Endothelial cell of umbilical vein (primary cell): ENCODE data around the gene ITGAE. TPM values are rescaled to one million over a fixed set of nuclear protein-coding genes. Genes with fewer than 3 reads are reported as not detected.

Experiments
- BruUV-seq: library from RNA; stranded (reverse); fragments of 400-500 nt; replicated peaks from 2 replicates; lab custom pipeline; 2021; lab: Mats Ljungman, UMichigan
- CTCF ChIA-PET: fragments of 300-600, 350-600 bp; sonication (Branson Sonifier 250); formaldehyde crosslinking; loops from one replicate; lab custom pipeline; 2021; ENCODE audit warnings: antibody characterized with exemption, inconsistent platforms; lab: Charles Lee
- POLR2A ChIA-PET: fragments of 300-600, 350-600 bp; sonication (Branson Sonifier 250); formaldehyde crosslinking; loops from one replicate; lab custom pipeline; 2021; ENCODE audit warnings: antibody characterized with exemption, inconsistent platforms; lab: Charles Lee
- DNase-seq: peaks from one replicate; pipeline ENCODE4 v3.0.0-alpha.2; 2011; ENCODE audit warnings: low read depth, low spot score
- FAIRE-seq: peaks from 2 replicates; lab custom pipeline; 2011; peaks lifted over from hg19 to GRCh38; lab: Jason Lieb, UNC
- H2AFZ ChIP-seq: 2 replicates; pipeline ENCODE4 v1.6.0; 2012; ENCODE audit warnings: low read depth, low read length, control low read depth, inconsistent platforms
- H3K27ac ChIP-seq: 2 replicates; pipeline ENCODE4 v1.5.1; 2011; ENCODE audit warnings: low read depth, mild to moderate bottlenecking, control low read depth, low read length, moderate library complexity; ENCODE audit not compliant: insufficient read depth
- H3K27me3 ChIP-seq, 2 experiments: 2 replicates each; pipeline versions ENCODE4 v1.6.0 to v1.6.1; 2011; ENCODE audit warnings: low read length in 2 of 2, mixed read lengths in 1 of 2; ENCODE audit not compliant: control insufficient read depth in 2 of 2, insufficient read depth in 2 of 2
- H3K36me3 ChIP-seq, 2 experiments: 2 replicates in 1 of 2; 3 replicates in 1 of 2; pipeline ENCODE4 v1.5.1; 2011; ENCODE audit warnings: low read length in 2 of 2, mild to moderate bottlenecking in 1 of 2, moderate library complexity in 1 of 2; ENCODE audit not compliant: control insufficient read depth in 2 of 2, insufficient read depth in 2 of 2; ENCODE audit errors: extremely low read depth in 1 of 2
- H3K4me1 ChIP-seq: 3 replicates; pipeline ENCODE4 v1.5.1; 2011; ENCODE audit warnings: mild to moderate bottlenecking, low read length; ENCODE audit not compliant: control insufficient read depth, insufficient read depth; ENCODE audit errors: extremely low read depth
- H3K4me2 ChIP-seq: 2 replicates; pipeline ENCODE4 v1.6.1; 2011; ENCODE audit warnings: low read length, control low read depth, mixed read lengths; ENCODE audit not compliant: insufficient read depth
- H3K4me3 ChIP-seq, 3 experiments: fragments of 200-600 bp in 1 of 3; sonication (generic), shearing (Covaris generic) in 1 of 3; replicated peaks in 1 of 3; 2 replicates each; pipeline ENCODE4 v1.5.1; 2011 to 2016; ENCODE audit warnings: control low read depth in 3 of 3, low read length in 3 of 3, mild to moderate bottlenecking in 2 of 3, inconsistent platforms in 1 of 3, low read depth in 1 of 3, moderate library complexity in 1 of 3; ENCODE audit not compliant: insufficient read depth in 1 of 3
- H3K79me2 ChIP-seq: 2 replicates; pipeline ENCODE4 v1.6.0; 2012; ENCODE audit warnings: low read length, inconsistent platforms; ENCODE audit not compliant: control insufficient read depth, insufficient read depth
- H3K9ac ChIP-seq: replicated peaks from 2 replicates; pipeline ENCODE3; 2011; ENCODE audit warnings: low read length, control low read depth; ENCODE audit not compliant: insufficient read depth; ENCODE audit errors: extremely low read depth
- H3K9me1 ChIP-seq: replicated peaks from 3 replicates; pipeline ENCODE4 v1.6.0; 2011; ENCODE audit warnings: mild to moderate bottlenecking, low read length; ENCODE audit not compliant: control insufficient read depth, insufficient read depth; ENCODE audit errors: extremely low read depth
- H3K9me3 ChIP-seq: replicated peaks from 2 replicates; pipeline ENCODE4 v1.5.1; 2012; ENCODE audit warnings: low read length, inconsistent platforms; ENCODE audit not compliant: control insufficient read depth, insufficient read depth
- H4K20me1 ChIP-seq: replicated peaks from 2 replicates; pipeline ENCODE3; 2011; ENCODE audit warnings: mild to moderate bottlenecking, low read length; ENCODE audit not compliant: control insufficient read depth, insufficient read depth; ENCODE audit errors: extremely low read depth
- CTCF ChIP-seq, 2 donors: IDR thresholded peaks; 1 replicate in 1 of 2; 2 replicates in 1 of 2; pipeline ENCODE4 v1.5.1; 2011; ENCODE audit warnings: low read length in 2 of 2, mild to moderate bottlenecking in 2 of 2, moderate library complexity in 2 of 2, control low read depth in 1 of 2, inconsistent platforms in 1 of 2, low read depth in 1 of 2; ENCODE audit not compliant: insufficient read depth in 1 of 2; ENCODE audit errors: extremely low read depth in 1 of 2
- EZH2 ChIP-seq: IDR thresholded peaks from 2 replicates; pipeline ENCODE4 v1.6.1; 2012; ENCODE audit warnings: borderline replicate concordance, low read depth, mild to moderate bottlenecking, moderate library complexity, low read length, inconsistent platforms; ENCODE audit not compliant: severe bottlenecking
- FOS ChIP-seq: IDR thresholded peaks from 2 replicates; pipeline ENCODE4 v1.6.1; 2011; ENCODE audit warnings: mild to moderate bottlenecking, low read length, moderate library complexity, borderline replicate concordance; ENCODE audit not compliant: insufficient read depth
- GATA2 ChIP-seq: IDR thresholded peaks from 2 replicates; pipeline ENCODE4 v1.7.0; 2011; ENCODE audit warnings: low read depth, mild to moderate bottlenecking, moderate library complexity, mixed read lengths, low read length; ENCODE audit not compliant: insufficient read length, insufficient read depth
- JUN ChIP-seq: IDR thresholded peaks from 2 replicates; pipeline ENCODE4 v1.6.1; 2011; ENCODE audit warnings: borderline replicate concordance, low read depth; ENCODE audit not compliant: insufficient read length, insufficient read depth
- MAX ChIP-seq: IDR thresholded peaks from 2 replicates; pipeline ENCODE4 v1.6.1; 2011; ENCODE audit not compliant: insufficient read depth, insufficient read length
- MYC ChIP-seq: IDR thresholded peaks from one replicate; pipeline ENCODE4 v1.6.1; 2011; ENCODE audit warnings: mild to moderate bottlenecking, low read depth, low read length
- POLR2A ChIP-seq: IDR thresholded peaks from 2 replicates; pipeline ENCODE4 v1.6.1; 2012; ENCODE audit warnings: low read depth, mild to moderate bottlenecking, control low read depth, low read length
- POLR2AphosphoS5 ChIP-seq: IDR thresholded peaks from 2 replicates; pipeline ENCODE4 v1.6.1; 2012; ENCODE audit warnings: low read depth, mild to moderate bottlenecking, control low read depth, low read length, moderate library complexity; ENCODE audit not compliant: insufficient read depth
- dilution Hi-C: fragments of 300-500 bp; cut with MboI; formaldehyde crosslinking; loops from one replicate; pipeline ENCODE4 v1.15.0; 2019; ENCODE audit warnings: low sequenced_read_pairs; ENCODE audit not compliant: extremely low pct_ligation_motif_present
- intact Hi-C: fragments of 100-400 bp; cut with micrococcal nuclease; formaldehyde crosslinking; loops from one replicate; pipeline ENCODE4 v1.10.0; 2022
- polyA plus RNA-seq, 4 experiments: library from polyadenylated mRNA; depleted of rRNA in 3 of 4; stranded (reverse) in 3 of 4; unstranded in 1 of 4; fragments of >200 nt; gene quantifications; 2 replicates each; pipeline versions ENCODE4 v1.2.1 to v1.2.3, GENCODE V29; 2011 to 2012; ENCODE audit warnings: missing spikeins in 1 of 4
- total RNA-seq: library from RNA; stranded (reverse); gene quantifications from 2 replicates; pipeline ENCODE4 v1.2.3, GENCODE V29; 2021

ITGAE gene
- total and polyA plus RNA-seq, 2 donors (not counting 3 experiments of a cell fraction or from before 2014, with no cell fraction given) = 29.6 to 71.6 TPM

- CTCF ChIA-PET = interaction anchor here (6.6 kb wide), 1 partner anchor 13 kb away, joined by 35 read pairs; no protein-coding TSS in a partner anchor
- Histone ChIP-seq H3K4me3 (no peak overlapping the region), H2AFZ (no peak overlapping the region), H3K9ac (no peak overlapping the region), H3K27me3 (no peaks in the 10 kb centered on the region), H3K27ac (no peak overlapping the region), H3K36me3 (no peaks in the 10 kb centered on the region), H3K9me1 (no peaks in the 10 kb centered on the region), H4K20me1 (no peaks in the 10 kb centered on the region), H3K9me3 (no peaks in the 10 kb centered on the region), H3K4me2 (no peak overlapping the region), H3K4me1 (no peaks in the 10 kb centered on the region), H3K79me2 (no peaks in the 10 kb centered on the region)
- FAIRE-seq = no peak
- dilution Hi-C loops (no loop called here), intact Hi-C loops (no loop called here)
- BruUV-seq = no TSS peak
- POLR2A ChIA-PET = no interaction called here
- no peak for TF ChIP-seq JUN
- no peak for DNase-seq
Measured at GRCh38 chr17:3750926-3751325, 50.1 kb downstream of the ITGAE start.

- BruUV-seq = no TSS peak
- FAIRE-seq (no peak), DNase-seq (no peak)
- POLR2A ChIA-PET = no interaction called here
- Histone ChIP-seq H3K36me3 (no peaks in the 10 kb centered on the region), H3K4me1 (no peaks in the 10 kb centered on the region), H3K79me2 (no peaks in the 10 kb centered on the region), H3K4me3 (no peak overlapping the region), H3K9me3 (no peaks in the 10 kb centered on the region), H3K4me2 (no peak overlapping the region), H4K20me1 (no peaks in the 10 kb centered on the region), H3K9ac (no peak overlapping the region), H3K9me1 (no peaks in the 10 kb centered on the region), H3K27ac (no peak overlapping the region), H3K27me3 (no peaks in the 10 kb centered on the region), H2AFZ (no peak overlapping the region)
- CTCF ChIA-PET = interaction anchor here (6.6 kb wide), 1 partner anchor 13 kb away, joined by 35 read pairs; no protein-coding TSS in a partner anchor
- TF ChIP-seq GATA2 (no peak), FOS (no peak), CTCF (IDR thresholded peaks at IDR 0.05; ENCODE audit: extremely low read depth in 1 of 2, insufficient read depth in 1 of 2, low read depth in 1 of 2, low read length in 2 of 2) (no peak), JUN (no peak), EZH2 (no peak), MYC (no peak), MAX (no peak), POLR2A (no peak), POLR2AphosphoS5 (no peak)
- intact Hi-C loops = no loop called here
- dilution Hi-C loops = no loop called here
Measured at GRCh38 chr17:3750296-3750695, 50.7 kb downstream of the ITGAE start.
